DND-41 (cell line): ENCODE measurements around the gene KRTAP24-1.

ENCODE experiments used
- CTCF ChIP-seq: IDR thresholded peaks from 2 replicates; pipeline ENCODE4 v1.5.1; 2012; ENCODE audit warnings: borderline replicate concordance, low read length, moderate library complexity, mild to moderate bottlenecking; ENCODE audit not compliant: poor library complexity, severe bottlenecking; ENCODE audit errors: extremely low read depth
- EZH2 ChIP-seq: IDR thresholded peaks from 3 replicates; pipeline ENCODE4 v1.6.1; 2012; ENCODE audit warnings: borderline replicate concordance, low read depth, mild to moderate bottlenecking, moderate library complexity, low read length, inconsistent platforms; ENCODE audit not compliant: severe bottlenecking

GRCh38 chr21:30282850-30283249, at the start of gene KRTAP24-1:
- TF ChIP-seq CTCF (no peak), EZH2 (no peak)
